HG03095 (cell line): ENCODE measurements around the gene PAX6.

Source experiments
- ATAC-seq: cut with Tn5 transposase; IDR thresholded peaks from one replicate; pipeline ENCODE4 v1.9.1; 2021; ENCODE audit warnings: moderate library complexity; ENCODE audit not compliant: unreplicated experiment

The PAX6 gene

GRCh38 chr11:31822927-31823643, 12.0 kb upstream of the PAX6 start:
- no peak for ATAC-seq

GRCh38 chr11:31822175-31822926, 11.2 kb upstream of the PAX6 start:
- no peak for ATAC-seq

GRCh38 chr11:31821766-31822165, 10.6 kb upstream of the PAX6 start:
- no peak for ATAC-seq

GRCh38 chr11:31821235-31821764, 10.2 kb upstream of the PAX6 start:
- no peak for ATAC-seq

GRCh38 chr11:31820438-31820818, 9.3 kb upstream of the PAX6 start:
- no peak for ATAC-seq

GRCh38 chr11:31819621-31820437, 8.7 kb upstream of the PAX6 start:
- ATAC-seq: no peak

- no peak for ATAC-seq
Observed at GRCh38 chr11:31818874-31819331, 7.8 kb upstream of the PAX6 start.

- ATAC-seq: no peak
Observed at GRCh38 chr11:31818425-31818755, 7.3 kb upstream of the PAX6 start.

GRCh38 chr11:31817621-31818424, 6.7 kb upstream of the PAX6 start:
- no peak for ATAC-seq

GRCh38 chr11:31817054-31817620, 6.0 kb upstream of the PAX6 start:
- no peak for ATAC-seq

GRCh38 chr11:31816468-31817053, 5.4 kb upstream of the PAX6 start:
- ATAC-seq: no peak

- no peak for ATAC-seq
Observed at GRCh38 chr11:31815711-31816467, 4.8 kb upstream of the PAX6 start.

- no peak for ATAC-seq
Observed at GRCh38 chr11:31814176-31814868, 3.2 kb upstream of the PAX6 start.

GRCh38 chr11:31813391-31814175, 2.5 kb upstream of the PAX6 start:
- no peak for ATAC-seq

GRCh38 chr11:31812383-31813381, 1.6 kb upstream of the PAX6 start:
- no peak for ATAC-seq
